GM21528 (cell line): ENCODE measurements around the gene CRYBA4.
A peak's percentile ranks its signal among the peaks of the same experiment; 100 is the strongest.

Experiments
- ATAC-seq: cut with Tn5 transposase; IDR thresholded peaks from one replicate; pipeline ENCODE4 v1.9.1; 2021; ENCODE audit warnings: mild to moderate bottlenecking, moderate library complexity; ENCODE audit not compliant: unreplicated experiment, low FRiP score

The CRYBA4 gene

DNA sequence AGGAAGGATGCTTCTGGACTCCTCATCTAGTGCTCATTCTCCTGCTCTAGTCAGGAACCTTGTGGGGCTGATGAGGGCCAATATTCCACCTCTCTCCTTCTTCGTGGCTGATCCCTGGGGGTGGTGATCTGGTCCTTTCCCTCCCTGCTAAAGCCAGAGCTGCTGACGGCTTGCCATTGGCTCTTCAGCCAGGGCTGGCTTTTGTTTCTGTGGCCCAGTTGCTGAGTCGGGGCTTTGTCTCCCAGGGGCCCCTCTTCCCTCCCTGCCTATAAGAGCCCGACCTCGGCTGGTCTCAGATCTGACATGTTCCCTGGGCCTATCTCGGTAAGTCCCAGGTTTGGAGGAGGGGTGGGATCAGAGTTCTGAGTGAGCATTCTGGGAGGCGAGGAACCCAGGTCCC lies at the start of gene CRYBA4:
Gene CRYBA4 (plus strand): TSS at position 301 of the 400 bp plus-strand sequence. CDS start 634 bp downstream, outside the sequence.
- no peak for ATAC-seq

GRCh38 chr22:26573026-26573662 lies 48.6 kb upstream of the CRYBA4 start:
- no peak for ATAC-seq

GRCh38 chr22:26574001-26574723 lies 47.6 kb upstream of the CRYBA4 start:
- ATAC-seq = no peak

DNA sequence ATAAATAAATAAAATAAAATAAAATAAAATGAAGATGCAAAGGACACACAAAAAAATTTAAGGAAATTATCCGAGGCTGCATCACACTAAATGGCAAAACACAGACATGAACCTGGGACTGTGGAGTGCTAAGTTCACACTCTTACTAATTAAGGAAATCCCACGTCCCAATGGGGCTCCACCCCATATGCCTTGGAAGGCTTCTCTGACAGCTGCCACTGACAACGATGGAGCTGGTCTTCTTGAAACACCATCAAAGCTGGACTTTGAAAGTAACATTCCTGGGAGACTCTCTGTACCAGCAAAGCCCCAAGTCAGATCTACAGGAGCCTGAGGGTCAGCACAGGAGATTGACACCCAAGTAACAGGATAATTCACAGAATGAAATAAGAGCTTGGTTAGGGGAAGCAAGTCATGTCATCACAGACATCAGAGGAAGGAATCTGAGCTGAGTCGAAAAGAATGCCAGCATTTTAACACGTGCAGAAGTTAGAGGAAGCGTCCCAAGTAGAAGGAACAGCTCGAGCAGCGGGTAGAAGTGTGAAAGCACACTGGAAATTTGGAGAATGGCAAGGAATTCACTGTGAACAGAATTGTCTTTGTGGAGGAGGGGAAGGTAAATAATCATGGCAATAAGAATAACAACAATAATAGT lies 45.6 kb upstream of the CRYBA4 start:
- no peak for ATAC-seq

GRCh38 chr22:26577081-26577480 lies 44.7 kb upstream of the CRYBA4 start:
- ATAC-seq = no peak

DNA sequence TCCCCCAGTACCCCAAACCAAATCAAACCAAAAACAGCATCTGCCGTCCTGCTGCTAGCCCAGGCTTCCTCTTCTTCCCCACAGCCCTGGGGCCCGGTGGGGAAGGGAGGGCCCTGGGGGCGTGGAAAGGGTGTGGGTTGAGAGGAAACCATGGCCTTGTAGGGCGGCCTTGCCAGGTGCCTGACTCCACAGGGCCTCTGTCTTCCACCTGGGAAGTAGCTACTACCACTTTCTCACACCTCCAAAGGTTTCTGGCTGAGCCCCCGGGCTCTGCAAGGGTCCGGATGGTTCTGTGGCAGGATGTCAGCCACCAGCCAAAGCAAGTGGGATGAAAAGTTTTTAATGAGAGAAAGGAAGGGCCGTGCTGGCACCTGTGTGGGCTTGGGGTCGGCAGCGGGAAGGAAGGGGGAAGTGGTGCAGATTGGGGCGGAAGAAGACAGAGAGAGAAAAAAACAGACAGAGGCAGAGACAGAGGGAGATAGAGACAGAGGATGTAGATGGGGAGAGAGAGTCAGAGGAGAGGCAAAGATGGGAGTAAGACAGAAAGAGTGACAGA lies 42.4 kb upstream of the CRYBA4 start:
- ATAC-seq = peak; percentile 79

- no peak for ATAC-seq
These were observed 41.4 kb upstream of the CRYBA4 start for GRCh38 chr22:26580240-26580962.

GRCh38 chr22:26581026-26581425 lies 40.7 kb upstream of the CRYBA4 start:
- ATAC-seq = no peak

DNA sequence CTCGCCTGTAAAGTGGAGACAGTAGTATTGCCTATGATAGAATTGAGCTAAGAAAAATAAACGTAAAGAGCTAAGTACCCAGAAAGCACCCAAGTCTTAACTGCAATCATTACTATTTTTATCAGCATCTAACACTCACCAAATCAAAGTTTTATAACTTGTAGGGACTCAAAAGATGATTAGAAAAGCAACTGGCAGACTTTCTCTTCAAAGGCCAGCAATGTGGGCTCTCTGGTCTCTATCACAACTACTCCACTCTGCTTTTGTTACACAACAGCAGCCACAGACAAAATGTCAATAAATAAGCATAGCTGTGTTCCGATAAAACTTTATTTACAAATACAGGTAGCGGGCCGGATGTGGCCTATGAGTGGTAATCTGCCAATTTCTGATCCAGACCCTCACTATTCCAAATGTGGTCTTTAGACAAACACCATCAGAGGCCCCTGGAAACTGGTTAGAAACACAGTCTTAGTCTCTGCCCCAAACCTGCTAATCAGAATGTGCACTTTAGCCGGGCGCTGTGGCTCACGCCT lies 40.1 kb upstream of the CRYBA4 start:
- ATAC-seq = no peak

GRCh38 chr22:26584010-26584409 lies 37.8 kb upstream of the CRYBA4 start:
- ATAC-seq = no peak

DNA sequence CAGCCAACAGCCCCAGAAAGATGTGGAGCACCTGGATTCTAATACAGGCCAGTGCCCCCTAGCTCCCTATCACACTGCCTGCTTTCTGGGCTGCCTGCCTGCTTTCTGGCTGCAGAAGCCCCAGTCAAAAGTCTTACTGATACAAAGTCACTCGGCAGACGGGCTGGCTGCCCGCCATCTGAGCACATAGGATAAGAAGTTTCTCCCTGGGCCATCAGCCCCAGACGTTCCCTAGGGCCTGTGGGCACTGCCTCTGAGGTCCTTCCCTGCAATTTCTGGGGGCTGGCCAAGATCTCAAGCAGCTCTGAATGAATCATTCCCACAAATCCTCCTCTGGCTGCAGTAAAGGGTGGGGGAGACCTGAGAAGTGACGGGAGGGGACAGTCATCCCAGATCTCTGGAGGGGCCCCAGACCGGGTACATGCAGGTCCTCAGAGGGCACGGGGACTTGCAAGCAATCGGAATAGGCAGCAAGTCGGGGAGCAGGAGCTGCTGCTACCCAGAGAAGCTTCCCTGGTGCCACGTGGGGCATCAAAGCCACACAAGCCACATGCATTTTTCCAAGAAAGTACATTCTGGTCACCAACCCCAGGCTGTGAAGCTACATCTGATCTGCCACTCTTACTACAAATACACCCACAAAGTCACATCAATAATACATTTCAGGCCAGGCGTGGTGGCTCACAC lies 36.5 kb upstream of the CRYBA4 start:
- no peak for ATAC-seq

DNA sequence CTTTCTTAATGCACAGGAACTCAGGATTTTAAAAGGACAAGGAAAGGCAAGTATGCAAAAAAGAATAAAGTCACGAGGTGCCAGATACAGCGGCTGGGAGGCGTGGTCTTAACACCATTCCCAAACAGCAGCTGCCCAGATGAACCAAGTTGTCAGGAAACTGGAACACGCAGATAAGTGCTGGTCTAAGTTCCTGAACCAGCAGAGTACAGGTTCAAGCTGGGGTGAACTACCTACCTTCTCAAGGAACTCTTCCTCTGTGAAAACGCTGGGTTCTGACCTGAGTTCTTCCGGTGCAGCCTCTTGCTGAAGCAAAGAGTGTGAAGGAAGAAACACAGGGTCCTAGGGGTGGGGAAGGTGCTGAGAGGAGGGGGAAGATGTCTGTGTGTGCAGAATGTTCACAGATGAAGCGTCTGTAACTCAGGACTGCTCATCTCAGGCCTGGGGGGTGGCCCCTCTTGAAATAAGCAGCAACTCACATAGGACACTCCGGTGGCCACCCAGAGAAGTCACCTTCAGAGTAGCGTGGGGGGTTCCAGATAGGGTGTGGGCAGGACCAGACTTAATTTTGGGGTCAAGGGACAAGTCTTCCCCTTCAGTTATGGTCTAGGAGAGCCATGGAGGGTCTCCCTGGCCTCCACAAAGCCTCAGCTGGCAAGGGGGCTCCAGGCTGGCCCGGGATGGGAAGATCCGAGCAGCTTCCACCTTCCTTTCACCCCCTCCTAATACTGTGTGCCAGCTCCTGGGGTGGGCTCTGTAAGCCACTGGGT lies 35.0 kb upstream of the CRYBA4 start:
- no peak for ATAC-seq

DNA sequence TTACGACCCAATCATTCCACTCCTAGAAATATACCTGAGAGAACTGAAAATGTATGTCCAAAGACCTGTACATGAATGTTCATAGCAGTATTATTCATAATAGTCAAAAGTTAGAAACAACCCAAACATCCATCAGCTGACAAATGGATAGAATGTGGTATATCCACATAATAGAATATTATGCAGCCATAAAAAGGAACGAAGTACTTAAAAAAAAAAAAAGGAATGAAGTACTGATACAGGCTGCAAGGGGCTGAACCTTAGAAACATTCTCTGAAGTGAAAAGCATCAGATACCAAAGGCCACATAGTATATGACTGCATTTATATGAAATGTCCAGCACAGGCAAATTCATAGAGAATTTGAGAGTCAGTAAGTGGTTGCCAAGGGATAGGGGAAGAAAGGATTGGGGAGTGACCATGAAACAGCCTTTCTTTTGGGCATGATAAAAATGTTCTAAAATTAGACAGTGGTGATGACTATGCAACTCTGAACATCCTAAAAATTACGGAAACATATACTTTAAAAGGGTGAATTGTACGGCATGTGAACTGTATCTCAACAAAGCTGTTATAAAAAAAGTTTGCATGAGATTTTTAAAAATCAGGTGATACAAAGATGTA lies 33.7 kb upstream of the CRYBA4 start:
- ATAC-seq = no peak

DNA sequence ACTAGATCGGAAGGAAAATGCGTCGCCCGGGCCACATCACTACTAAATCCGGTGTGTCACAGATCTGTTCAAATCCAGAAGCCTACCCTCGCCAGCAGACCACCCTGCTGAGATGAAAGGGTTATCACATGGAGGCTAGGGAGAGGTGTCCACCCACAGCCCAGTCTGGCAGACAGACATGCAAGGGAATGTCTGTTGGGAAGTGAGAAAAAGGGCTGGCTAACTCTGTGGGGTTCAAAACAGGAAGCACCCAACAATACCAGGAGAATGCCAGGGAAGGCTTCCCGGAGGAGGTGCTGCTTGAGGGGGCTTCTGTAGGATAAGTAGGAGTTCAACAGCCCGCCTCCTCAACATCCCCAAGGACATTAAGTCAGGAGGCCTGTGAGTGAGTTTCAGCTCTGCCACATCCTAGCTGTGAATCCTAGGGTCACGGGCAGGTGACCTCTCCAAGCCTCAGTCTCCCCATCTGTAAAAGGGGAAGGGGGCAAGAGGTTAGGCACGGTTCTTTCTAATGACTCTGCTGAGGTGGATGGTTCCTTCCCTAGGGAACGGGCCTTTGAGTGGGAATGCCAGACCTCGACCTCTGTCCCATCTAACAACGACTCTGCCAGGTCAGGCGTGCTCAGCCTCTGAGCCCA lies 32.9 kb upstream of the CRYBA4 start:
- ATAC-seq = no peak

DNA sequence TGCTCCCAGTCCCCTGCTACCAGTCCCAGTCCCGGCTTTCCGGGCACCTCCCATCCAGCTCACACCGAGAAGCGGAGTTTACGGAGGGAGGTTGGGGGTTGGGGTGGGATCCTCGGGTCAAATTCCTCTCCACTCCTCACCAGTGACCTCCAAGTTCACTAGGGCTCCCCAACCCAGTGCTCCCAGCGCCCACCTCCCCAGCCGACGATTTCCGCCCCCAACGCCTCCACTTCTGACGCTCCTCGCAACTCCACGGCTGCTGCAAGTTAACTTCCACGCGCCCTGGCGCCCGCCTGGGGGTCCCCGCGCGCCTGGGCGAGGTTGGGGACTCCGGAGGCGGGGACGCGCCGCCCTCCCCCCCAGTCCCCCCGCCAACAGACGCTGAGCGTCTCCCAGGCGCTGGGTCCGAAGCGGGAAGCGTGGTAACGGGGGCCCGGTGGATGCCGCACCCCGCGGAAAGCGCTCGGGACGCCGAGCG lies 32.4 kb upstream of the CRYBA4 start:
- peak; percentile 27 for ATAC-seq

GRCh38 chr22:26589845-26590736 lies 31.7 kb upstream of the CRYBA4 start, which contains the start of gene TPST2:
TSS of gene TPST2 (minus strand) at chr22:26590132. CDS start at chr22:26541630, 48,502 bp downstream.
- ATAC-seq = peak; percentile 61

DNA sequence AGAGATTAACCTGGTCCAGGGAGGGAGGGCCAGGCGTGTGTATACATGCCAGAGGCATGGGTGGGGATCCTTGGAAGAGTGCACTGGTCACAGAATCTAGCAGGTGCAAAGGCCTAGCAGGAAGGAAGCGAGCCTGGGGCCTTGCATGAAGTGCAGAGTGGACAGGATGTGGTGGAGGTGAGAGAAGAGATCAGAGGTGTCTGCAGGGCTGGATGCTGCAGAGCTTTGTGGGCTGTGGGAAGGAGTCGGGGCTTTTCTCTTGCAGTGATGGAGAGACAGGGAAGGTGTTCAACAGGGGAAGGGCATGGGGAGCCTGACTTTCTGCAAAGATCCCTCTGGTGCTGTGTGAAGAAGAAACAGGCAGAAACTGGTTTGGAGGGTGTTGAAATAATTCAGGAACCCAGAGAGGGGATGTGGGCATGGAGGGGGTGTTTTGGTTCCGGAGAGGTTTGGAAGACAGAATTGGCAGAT lies 29.3 kb upstream of the CRYBA4 start:
- no peak for ATAC-seq
